ENCODE results near the gene MYL6.

DNA sequence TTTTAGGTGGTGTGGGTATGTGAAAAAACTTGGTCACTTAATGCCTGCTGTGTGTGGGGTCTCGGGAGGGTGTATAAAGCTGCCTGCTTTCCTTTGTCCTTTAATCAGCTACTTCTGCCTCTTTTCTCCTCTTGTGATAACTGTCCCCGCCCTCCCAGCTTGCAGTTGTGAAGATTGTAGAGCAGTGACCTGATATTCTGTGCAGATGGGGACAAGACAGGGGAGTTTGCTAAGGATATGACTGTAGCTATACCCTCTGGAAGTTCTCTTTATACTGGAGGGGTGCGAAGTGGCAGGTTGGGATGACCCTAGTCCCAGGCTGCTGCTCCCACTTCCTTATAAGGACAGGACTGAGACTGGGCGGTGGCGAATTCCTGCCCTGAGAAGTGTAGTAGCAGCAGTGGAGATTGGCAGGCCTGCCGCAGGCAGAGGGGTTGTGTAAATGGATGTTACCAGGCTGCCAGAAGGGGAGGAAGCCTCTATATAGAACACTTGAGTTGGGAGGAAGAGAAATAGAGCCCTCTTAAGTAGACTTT lies 835 bp downstream of the MYL6 start:
- TF ChIP-seq, protein P1, sequence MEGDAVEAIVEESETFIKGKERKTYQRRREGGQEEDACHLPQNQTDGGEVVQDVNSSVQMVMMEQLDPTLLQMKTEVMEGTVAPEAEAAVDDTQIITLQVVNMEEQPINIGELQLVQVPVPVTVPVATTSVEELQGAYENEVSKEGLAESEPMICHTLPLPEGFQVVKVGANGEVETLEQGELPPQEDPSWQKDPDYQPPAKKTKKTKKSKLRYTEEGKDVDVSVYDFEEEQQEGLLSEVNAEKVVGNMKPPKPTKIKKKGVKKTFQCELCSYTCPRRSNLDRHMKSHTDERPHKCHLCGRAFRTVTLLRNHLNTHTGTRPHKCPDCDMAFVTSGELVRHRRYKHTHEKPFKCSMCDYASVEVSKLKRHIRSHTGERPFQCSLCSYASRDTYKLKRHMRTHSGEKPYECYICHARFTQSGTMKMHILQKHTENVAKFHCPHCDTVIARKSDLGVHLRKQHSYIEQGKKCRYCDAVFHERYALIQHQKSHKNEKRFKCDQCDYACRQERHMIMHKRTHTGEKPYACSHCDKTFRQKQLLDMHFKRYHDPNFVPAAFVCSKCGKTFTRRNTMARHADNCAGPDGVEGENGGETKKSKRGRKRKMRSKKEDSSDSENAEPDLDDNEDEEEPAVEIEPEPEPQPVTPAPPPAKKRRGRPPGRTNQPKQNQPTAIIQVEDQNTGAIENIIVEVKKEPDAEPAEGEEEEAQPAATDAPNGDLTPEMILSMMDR (IDR thresholded peaks at IDR 0.05), result no peak
- peak; percentile 24 for TF ChIP-seq POLR2A (IDR thresholded peaks at IDR 0.05)

Data from right lobe of liver (tissue), 4 donors.